D721Med (cell line): ENCODE results near the gene S100A14.

ENCODE experiments used
- DNase-seq: peaks from one replicate; pipeline ENCODE4 v3.0.0; 2011; ENCODE audit warnings: low spot score; ENCODE audit not compliant: insufficient read length
- FAIRE-seq: peaks from 2 replicates; lab custom pipeline; 2011; peaks lifted over from hg19 to GRCh38; lab: Jason Lieb, UNC
- TF ChIP-seq, protein P1 (sequence below): IDR thresholded peaks from 2 replicates; pipeline ENCODE4 v1.5.1; 2012; ENCODE audit warnings: mild to moderate bottlenecking, control low read depth; ENCODE audit not compliant: insufficient read depth; ENCODE audit errors: missing control alignments

S100A14 gene

DNA sequence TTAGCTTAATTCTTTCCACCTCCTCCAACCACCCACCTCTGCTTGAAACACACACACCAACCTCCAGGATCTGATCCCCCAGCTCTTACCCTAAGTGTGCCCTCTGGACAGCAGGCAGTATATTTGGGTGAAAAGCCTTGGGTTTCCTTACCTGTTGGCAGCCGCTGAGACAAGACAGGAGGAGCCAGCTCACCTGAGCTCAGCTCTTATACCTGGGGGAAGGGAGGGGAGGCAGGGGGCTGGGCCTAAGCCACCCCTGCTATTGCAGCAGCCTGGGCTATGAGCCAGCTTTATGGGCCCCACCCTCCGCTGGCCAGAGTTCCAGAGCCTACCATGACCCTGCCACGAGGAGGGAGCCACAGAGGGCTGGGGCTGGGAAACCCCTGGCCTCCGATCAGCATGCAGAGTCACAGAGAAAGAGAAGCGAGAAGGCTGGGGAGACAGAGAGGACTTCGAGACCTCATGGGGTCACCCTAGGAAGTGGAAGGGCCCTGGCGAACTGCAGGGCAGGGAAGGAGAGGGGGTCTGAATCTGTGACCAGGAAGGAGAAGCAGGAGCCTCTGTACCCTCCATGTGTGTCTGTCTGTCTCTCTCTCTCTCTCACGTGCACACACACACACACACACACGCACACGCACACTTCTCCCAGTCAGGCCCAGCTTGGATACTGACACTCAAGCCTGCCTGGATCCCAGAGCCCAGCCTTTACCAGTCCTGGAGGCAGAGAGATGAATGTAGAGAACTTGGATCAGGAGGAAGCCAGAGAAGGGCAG lies at the start of gene S100A14:
TSS of gene S100A14 (minus strand) at position 182 of the 773 bp plus-strand sequence. CDS start 467 bp downstream, outside the sequence.
- TF ChIP-seq, protein P1, sequence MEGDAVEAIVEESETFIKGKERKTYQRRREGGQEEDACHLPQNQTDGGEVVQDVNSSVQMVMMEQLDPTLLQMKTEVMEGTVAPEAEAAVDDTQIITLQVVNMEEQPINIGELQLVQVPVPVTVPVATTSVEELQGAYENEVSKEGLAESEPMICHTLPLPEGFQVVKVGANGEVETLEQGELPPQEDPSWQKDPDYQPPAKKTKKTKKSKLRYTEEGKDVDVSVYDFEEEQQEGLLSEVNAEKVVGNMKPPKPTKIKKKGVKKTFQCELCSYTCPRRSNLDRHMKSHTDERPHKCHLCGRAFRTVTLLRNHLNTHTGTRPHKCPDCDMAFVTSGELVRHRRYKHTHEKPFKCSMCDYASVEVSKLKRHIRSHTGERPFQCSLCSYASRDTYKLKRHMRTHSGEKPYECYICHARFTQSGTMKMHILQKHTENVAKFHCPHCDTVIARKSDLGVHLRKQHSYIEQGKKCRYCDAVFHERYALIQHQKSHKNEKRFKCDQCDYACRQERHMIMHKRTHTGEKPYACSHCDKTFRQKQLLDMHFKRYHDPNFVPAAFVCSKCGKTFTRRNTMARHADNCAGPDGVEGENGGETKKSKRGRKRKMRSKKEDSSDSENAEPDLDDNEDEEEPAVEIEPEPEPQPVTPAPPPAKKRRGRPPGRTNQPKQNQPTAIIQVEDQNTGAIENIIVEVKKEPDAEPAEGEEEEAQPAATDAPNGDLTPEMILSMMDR, result no peak
- FAIRE-seq (no peak), DNase-seq (no peak)

DNA sequence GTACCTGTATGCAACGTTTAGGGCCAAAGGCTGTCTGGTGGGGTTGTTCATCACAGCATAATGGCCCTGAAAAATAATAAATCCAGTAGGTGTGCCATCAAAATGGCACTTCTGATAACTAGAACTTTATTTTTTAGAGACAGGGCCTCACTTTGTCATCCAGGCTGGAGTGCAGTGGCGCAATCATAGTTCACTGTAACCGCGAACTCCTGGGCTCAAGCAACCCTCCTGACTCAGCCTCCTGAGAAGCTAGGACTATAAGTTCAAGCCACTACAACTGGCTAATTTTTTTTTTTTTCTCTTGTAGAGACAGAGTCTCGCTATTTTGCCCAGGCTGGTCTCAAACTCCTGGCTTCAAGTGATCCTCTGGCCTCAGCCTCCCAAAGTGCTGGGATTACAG lies 47.1 kb upstream of the S100A14 start:
- TF ChIP-seq, protein P1, result no peak
- DNase-seq, result no peak
- FAIRE-seq, result no peak

DNA sequence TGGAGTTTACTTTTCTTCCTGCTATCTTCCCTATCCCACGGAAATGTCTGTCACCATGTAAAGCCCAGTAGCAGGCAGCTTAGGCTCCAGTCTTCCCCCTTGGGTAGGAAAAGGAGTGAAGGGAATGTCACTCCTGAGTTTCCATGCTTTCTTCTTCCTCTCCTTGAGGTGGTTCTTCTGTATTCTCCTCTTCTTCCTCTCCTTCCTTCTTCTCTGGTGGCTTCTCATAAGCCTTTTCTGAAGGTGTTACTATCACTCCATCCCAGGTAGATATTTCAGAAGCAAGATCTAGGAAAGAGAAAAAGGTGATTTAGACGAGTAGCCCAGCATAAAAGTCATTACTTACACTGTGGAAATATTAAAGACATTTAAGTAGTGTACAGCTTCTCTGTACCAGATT lies 46.1 kb upstream of the S100A14 start:
- DNase-seq, result no peak
- TF ChIP-seq, protein P1, result no peak
- no peak for FAIRE-seq

DNA sequence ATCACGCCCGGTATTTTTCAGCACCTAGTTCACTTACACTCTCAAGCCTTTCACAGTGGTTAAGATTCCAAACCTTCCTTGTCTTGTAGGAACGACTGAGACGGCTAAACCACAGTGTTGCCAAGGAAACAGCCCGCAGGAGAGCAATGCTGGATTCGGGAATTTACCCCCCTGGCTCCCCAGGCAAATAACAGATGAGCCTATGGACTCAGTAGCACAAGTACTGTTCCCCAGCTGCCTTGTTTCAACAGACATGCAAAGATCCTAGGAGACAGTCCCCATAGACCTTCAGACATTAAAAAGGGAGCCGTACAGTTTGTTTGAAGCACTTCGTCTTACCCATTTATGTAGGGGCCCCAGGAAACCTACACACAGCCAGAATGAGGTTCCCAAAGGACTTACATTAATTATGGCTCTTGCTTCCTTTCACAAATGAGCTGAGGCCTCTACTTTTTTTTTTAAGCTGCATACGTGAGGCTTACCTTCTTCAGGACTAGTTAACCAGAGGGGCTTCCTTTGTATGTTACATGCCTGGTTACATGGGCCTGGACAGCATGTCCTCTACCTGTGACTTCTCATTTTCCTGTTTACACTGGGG lies 45.1 kb upstream of the S100A14 start:
- DNase-seq, result no peak
- TF ChIP-seq, protein P1, result no peak
- FAIRE-seq, result no peak

DNA sequence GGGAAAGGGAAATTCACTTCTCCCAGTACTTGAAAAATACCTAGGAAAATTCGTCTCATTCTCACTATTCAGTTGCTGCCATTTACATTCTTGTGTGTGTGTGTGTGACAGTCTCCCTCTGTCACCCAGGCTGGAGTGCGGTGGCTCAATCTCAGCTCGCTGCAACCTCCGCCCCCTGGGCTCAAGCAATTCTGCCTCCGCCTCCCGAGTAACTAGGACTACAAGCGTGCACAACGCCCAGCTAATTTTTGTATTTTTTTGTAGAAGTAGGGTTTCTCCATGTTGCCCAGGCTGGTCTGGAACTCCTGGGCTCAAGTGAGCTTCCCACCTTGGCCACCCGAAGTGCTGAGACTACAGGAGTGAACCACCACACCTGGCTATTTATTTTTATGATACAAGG lies 43.5 kb upstream of the S100A14 start:
- no peak for DNase-seq
- TF ChIP-seq, protein P1, result no peak
- no peak for FAIRE-seq

DNA sequence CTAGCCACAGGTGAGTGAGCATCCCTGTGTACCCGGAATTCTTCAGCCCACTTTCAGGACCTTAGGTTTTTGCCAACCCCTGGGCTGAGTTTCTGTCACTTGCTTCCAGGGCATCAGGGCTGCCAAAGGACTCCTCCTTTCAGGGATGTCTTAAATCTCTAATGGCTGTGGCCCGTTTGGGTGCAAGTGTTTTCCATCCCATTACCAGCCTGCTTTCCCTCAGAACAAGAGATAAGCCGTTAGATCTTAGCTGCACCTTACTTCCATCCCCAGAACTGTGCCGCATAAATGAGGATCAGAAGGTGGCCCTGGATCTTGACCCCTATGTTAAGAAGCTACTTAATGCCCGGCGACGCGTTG lies 43.0 kb upstream of the S100A14 start:
- DNase-seq, result no peak
- no peak for FAIRE-seq
- TF ChIP-seq, protein P1, result no peak

DNA sequence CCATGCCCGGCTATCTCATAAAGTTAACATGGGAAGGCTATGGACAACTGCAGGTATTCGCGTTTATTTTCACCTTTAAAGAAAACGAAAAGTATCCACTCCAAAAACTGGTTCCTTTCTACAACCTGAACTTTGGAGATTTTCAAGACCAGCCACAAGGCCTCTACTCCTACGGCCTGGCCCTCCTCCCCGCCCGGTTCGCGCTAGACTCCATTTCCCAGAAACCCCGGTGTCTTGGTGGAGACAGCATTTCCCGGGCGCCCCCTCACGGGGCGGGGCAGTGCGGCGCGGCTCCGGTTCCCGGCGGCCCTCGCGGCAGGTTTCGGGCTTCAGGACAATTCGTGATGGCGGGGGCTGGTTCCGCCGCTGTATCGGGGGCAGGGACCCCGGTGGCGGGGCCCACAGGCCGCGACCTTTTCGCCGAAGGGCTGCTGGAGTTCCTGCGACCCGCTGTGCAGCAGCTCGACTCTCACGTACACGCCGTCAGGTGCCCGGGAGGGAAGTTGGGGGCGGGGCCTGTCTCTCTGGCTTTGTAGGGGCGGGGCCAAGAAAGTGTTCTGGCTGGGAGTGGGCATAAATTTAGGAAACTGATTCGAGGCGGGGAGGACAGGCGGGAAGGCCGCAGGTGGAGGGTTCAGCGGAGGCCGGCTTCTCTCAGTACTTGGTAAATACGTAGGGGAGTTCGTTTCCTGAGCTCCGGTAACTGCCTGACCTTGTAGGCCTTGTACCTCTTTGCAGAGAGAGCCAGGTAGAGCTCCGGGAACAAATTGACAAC lies 42.5 kb upstream of the S100A14 start, which contains the start of gene SNAPIN:
TSS of gene SNAPIN (plus strand) at position 304 of the 775 bp plus-strand sequence. CDS start at position 345, 41 bp downstream.
- DNase-seq (peak; percentile 92), FAIRE-seq (no peak)
- TF ChIP-seq, protein P1, result no peak
